Body of pancreas (tissue), 4 donors: Measurements from ENCODE around the gene SMARCAD1. TPM values are rescaled to one million over a fixed set of nuclear protein-coding genes. Genes with fewer than 3 reads are reported as not detected.

Source experiments
- ATAC-seq: fragments of 150-250 bp; one replicate; pipeline ENCODE4 v1.9.1; 2016
- DNase-seq, 4 donors: peaks; one replicate each; pipeline ENCODE4 v3.0.0-alpha.2; 2019
- H3K27ac ChIP-seq, 4 donors: fragments of 200-600 bp; sonication (generic); 1 replicate in 3 of 4; 2 replicates in 1 of 4; pipeline versions ENCODE4 v1.5.1 to v1.6.1; 2016 to 2019; ENCODE audit warnings: mild to moderate bottlenecking in 1 of 4, mixed read lengths in 1 of 4, moderate library complexity in 1 of 4
- H3K27me3 ChIP-seq, 2 donors: fragments of 200-600 bp; sonication (generic); one replicate each; pipeline ENCODE4 v1.6.0; 2016; ENCODE audit warnings: mild to moderate bottlenecking in 1 of 2
- H3K36me3 ChIP-seq, 2 donors: fragments of 200-600 bp; sonication (generic); replicated peaks in 1 of 2; 2 replicates each; pipeline ENCODE4 v1.5.1; 2016; ENCODE audit warnings: low read depth in 2 of 2; ENCODE audit not compliant: insufficient read depth in 1 of 2
- H3K4me1 ChIP-seq: fragments of 200-600 bp; sonication (generic); one replicate; pipeline ENCODE4 v1.6.0; 2016
- H3K4me3 ChIP-seq, 2 donors: fragments of 200-600 bp; sonication (generic); 1 replicate in 1 of 2; 2 replicates in 1 of 2; pipeline ENCODE4 v1.5.1; 2016 to 2019
- H3K9me3 ChIP-seq, 3 donors: fragments of 200-600 bp; sonication (generic); 1 replicate in 2 of 3; 2 replicates in 1 of 3; pipeline ENCODE4 v1.5.1; 2016
- CTCF ChIP-seq, 7 experiments: fragments of 450-650 bp in 4 of 7; fragments of 200-600 bp in 3 of 7; sonication (generic) in 3 of 7; IDR thresholded peaks; one replicate each; pipeline ENCODE4 v1.5.1; 2016 to 2019; ENCODE audit warnings: antibody characterized with exemption in 7 of 7
- POLR2A ChIP-seq, 3 donors: fragments of 450-650 bp; IDR thresholded peaks; one replicate each; pipeline ENCODE4 v1.6.1; 2016; ENCODE audit warnings: antibody characterized with exemption in 3 of 3, mild to moderate bottlenecking in 2 of 3
- WGBS, 2 donors: methylation state at CpG; one replicate each; pipeline ENCODE4 v1.1.5; 2017; 5-methylcytosine and 5-hydroxymethylcytosine counted together
- intact Hi-C: fragments of 100-400 bp; cut with DNase I; formaldehyde crosslinking; loops from one replicate; pipeline ENCODE4 v1.15.1; 2023
- total RNA-seq, 2 donors: library from RNA; depleted of rRNA; stranded (reverse); fragments of >200 nt; gene quantifications; one replicate each; pipeline ENCODE4 v1.1.0, GENCODE V29; 2016

SMARCAD1 gene
- total RNA-seq, 2 donors from 2014 or later = 12.7 to 16.5 TPM

GRCh38 chr4:94237271-94237670 is 29.6 kb downstream of the SMARCAD1 start:
- intact Hi-C loops = no loop called here
- 85 to 86% methylated on average over 4 of the region's 4 CpGs for WGBS, 2 donors
- TF ChIP-seq POLR2A (IDR thresholded peaks at IDR 0.05) (no peak), CTCF (IDR thresholded peaks at IDR 0.05) (no peak)
- Histone ChIP-seq H3K9me3 (no peaks in the 10 kb centered on the region), H3K27ac (no peak overlapping the region), H3K27me3 (peaks cover 0 to 4% of the 10 kb centered on the region in 2 donors), H3K4me1 (no peaks in the 10 kb centered on the region), H3K36me3 (peaks cover 0 to 7% of the 10 kb centered on the region in 2 donors), H3K4me3 (no peak overlapping the region)
- no peak for DNase-seq
- no peak for ATAC-seq

GRCh38 chr4:94238160-94238559 is 30.5 kb downstream of the SMARCAD1 start:
- Histone ChIP-seq H3K36me3 (peaks cover 0 to 9% of the 10 kb centered on the region in 2 donors), H3K9me3 (no peaks in the 10 kb centered on the region), H3K4me3 (no peak overlapping the region), H3K27ac (no peak overlapping the region), H3K27me3 (peaks cover 0 to 4% of the 10 kb centered on the region in 2 donors), H3K4me1 (no peaks in the 10 kb centered on the region)
- no peak for ATAC-seq
- no peak for TF ChIP-seq POLR2A (IDR thresholded peaks at IDR 0.05)
- intact Hi-C loops = no loop called here
- no peak for DNase-seq
- 47 to 55% methylated on average over 2 of the region's 2 CpGs for WGBS, 2 donors

- DNase-seq = no peak
- no peak overlapping the region for H3K27ac ChIP-seq
- H3K9me3 ChIP-seq = no peaks in the 10 kb centered on the region
- no peaks in the 10 kb centered on the region for H3K4me1 ChIP-seq
- intact Hi-C loops = no loop called here
- peaks cover 5 to 10% of the 10 kb centered on the region in 2 donors for H3K36me3 ChIP-seq
- peaks cover 0 to 4% of the 10 kb centered on the region in 2 donors for H3K27me3 ChIP-seq
- TF ChIP-seq POLR2A (IDR thresholded peaks at IDR 0.05) (no peak), CTCF (IDR thresholded peaks at IDR 0.05) (no peak)
- H3K4me3 ChIP-seq = peak overlapping the region in 1 of 2 donors; percentile 11
- ATAC-seq = no peak
Observed at GRCh38 chr4:94240384-94240783, 32.7 kb downstream of the SMARCAD1 start.

GRCh38 chr4:94244087-94244828 is 36.6 kb downstream of the SMARCAD1 start:
- H3K9me3 ChIP-seq = no peaks in the 10 kb centered on the region
- WGBS, 2 donors = 50 to 54% methylated on average over 3 of the region's 3 CpGs
- intact Hi-C loops = no loop called here
- TF ChIP-seq POLR2A (IDR thresholded peaks at IDR 0.05) (no peak), CTCF (IDR thresholded peaks at IDR 0.05) (no peak)
- H3K27ac ChIP-seq = no peak overlapping the region
- no peak overlapping the region for H3K4me3 ChIP-seq
- H3K4me1 ChIP-seq = no peaks in the 10 kb centered on the region
- no peaks in the 10 kb centered on the region for H3K27me3 ChIP-seq
- DNase-seq (no peak), ATAC-seq (no peak)
- peaks cover 5 to 10% of the 10 kb centered on the region in 2 donors for H3K36me3 ChIP-seq

DNA sequence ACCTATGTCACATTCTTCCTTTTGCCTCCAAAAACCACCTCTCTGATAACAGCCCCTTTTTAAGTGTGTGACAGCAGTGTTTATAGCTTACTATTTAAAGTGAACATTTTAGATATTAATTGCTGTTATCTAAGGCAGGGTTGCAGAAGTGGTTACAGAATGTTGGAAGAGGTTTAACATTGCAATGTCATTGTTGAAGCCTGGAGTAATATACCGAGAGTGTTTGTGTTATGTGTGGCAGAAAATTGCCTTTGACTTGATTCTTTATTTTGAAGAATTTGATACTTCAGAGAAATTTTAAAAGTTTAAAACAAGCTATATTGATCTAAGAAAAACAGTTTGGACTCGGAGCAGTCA is 37.1 kb downstream of the SMARCAD1 start:
- intact Hi-C loops = no loop called here
- Histone ChIP-seq H3K27me3 (no peaks in the 10 kb centered on the region), H3K27ac (no peak overlapping the region), H3K9me3 (no peaks in the 10 kb centered on the region), H3K4me3 (no peak overlapping the region), H3K36me3 (peaks cover 5 to 11% of the 10 kb centered on the region in 2 donors), H3K4me1 (no peaks in the 10 kb centered on the region)
- WGBS, 2 donors = 52 to 70% methylated on average over 2 of the region's 2 CpGs
- DNase-seq (no peak), ATAC-seq (no peak)
- TF ChIP-seq POLR2A (IDR thresholded peaks at IDR 0.05) (no peak), CTCF (IDR thresholded peaks at IDR 0.05) (no peak)
